Right renal cortex interstitium (tissue), 3 donors: ENCODE measurements around the gene ZNF304. TPM values are rescaled to one million over a fixed set of nuclear protein-coding genes. Genes with fewer than 3 reads are reported as not detected.
"Not testable (repeated sequence)": the region's sequence is repeated elsewhere in the genome, so short reads cannot be mapped to it uniquely, and the experiment has no call there.

Experiments
- DNase-seq, 3 donors: peaks; one replicate each; pipeline ENCODE4 v3.0.0-alpha.2; 2013; ENCODE audit warnings: low read depth in 3 of 3, low spot score in 2 of 3
- polyA plus RNA-seq, 3 donors: library from polyadenylated mRNA; unstranded; fragments of 120-200 nt; gene quantifications; one replicate each; pipeline ENCODE4 v1.2.1, GENCODE V29; 2013; ENCODE audit not compliant: insufficient read length in 3 of 3

ZNF304 gene
- polyA plus RNA-seq, 3 donors: 18.2 to 20.1 (median 19.2) TPM

- DNase-seq: no peak
Observed at GRCh38 chr19:57359300-57359699, 8.2 kb downstream of the ZNF304 start.

GRCh38 chr19:57362419-57362818 is 11.3 kb downstream of the ZNF304 start:
- DNase-seq: no peak

- peak; percentile 98 to 100 (median 100) for DNase-seq
Observed at GRCh38 chr19:57362997-57363687, 12.1 kb downstream of the ZNF304 start, which contains the start of the genes TRAPPC2B and ZNF547. Gene TRAPPC2B, plus strand, starts transcription at chr19:57363551. Its CDS starts 1,283 bp downstream, at chr19:57364834. Gene ZNF547, plus strand, starts transcription at chr19:57363551. Its CDS starts 5,005 bp downstream, at chr19:57368556.

GRCh38 chr19:57363688-57364181 is 12.7 kb downstream of the ZNF304 start:
- DNase-seq: no peak

GRCh38 chr19:57366776-57367175 is 15.7 kb downstream of the ZNF304 start:
- DNase-seq: no peak

- DNase-seq: no peak
Observed at GRCh38 chr19:57374179-57374578, 23.1 kb downstream of the ZNF304 start.

GRCh38 chr19:57374647-57375046 is 23.6 kb downstream of the ZNF304 start:
- DNase-seq: not testable (repeated sequence)

GRCh38 chr19:57376151-57376550 is 25.1 kb downstream of the ZNF304 start:
- DNase-seq: no peak

- DNase-seq: no peak
Observed at GRCh38 chr19:57377498-57378146, 26.6 kb downstream of the ZNF304 start.

- DNase-seq: no peak
Observed at GRCh38 chr19:57380923-57381322, 29.9 kb downstream of the ZNF304 start.

- DNase-seq: no peak
Observed at GRCh38 chr19:57382806-57383488, 31.9 kb downstream of the ZNF304 start.

- no peak for DNase-seq
Observed at GRCh38 chr19:57389194-57389729, 38.2 kb downstream of the ZNF304 start.

- DNase-seq: peak; percentile 96 to 97 (median 96)
Observed at GRCh38 chr19:57389730-57390598, 38.9 kb downstream of the ZNF304 start, which contains the start of gene ZNF548. Gene ZNF548, plus strand, starts transcription at chr19:57389854. Its CDS starts 246 bp downstream, at chr19:57390100.

- DNase-seq: no peak
Observed at GRCh38 chr19:57395710-57396109, 44.6 kb downstream of the ZNF304 start.

- DNase-seq: no peak
Observed at GRCh38 chr19:57398868-57399267, 47.8 kb downstream of the ZNF304 start.

- DNase-seq: no peak
Observed at GRCh38 chr19:57403737-57404563, 52.9 kb downstream of the ZNF304 start.

- peak in 1 of 3 donors; percentile 29 for DNase-seq
Observed at GRCh38 chr19:57406516-57407123, 55.5 kb downstream of the ZNF304 start.
